GM21367 (cell line): Measurements from ENCODE around the gene VEGFB.

Source experiments
- ATAC-seq: cut with Tn5 transposase; IDR thresholded peaks from one replicate; pipeline ENCODE4 v1.9.1; 2021; ENCODE audit not compliant: unreplicated experiment

The VEGFB gene

DNA sequence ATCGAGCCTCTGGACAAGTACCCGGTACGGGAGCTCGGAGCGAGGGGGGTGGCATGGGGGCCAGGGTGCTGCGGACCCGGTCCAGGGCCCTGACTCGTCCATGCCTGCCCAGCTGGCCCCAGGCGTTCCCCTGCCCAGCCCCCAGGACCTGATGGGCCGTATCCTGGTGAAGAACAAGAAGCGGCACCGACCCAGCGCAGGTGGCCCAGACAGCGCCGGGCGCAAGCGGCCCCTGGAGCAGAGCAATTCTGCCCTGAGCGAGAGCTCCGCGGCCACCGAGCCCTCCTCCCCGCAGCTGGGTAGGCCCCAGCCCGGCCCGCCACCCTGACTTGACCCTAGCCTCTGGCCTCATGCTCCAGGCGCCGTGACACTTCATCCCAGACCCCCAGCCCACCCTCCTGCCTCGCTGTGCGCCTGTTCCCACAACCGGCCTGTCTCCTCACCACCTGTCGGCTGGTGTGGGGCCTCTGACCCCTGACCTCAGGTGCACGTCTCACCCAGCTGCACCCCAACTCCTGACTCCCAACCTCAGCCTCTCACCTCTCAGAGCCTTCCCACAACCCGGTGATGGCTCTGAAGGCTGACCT, 24.7 kb downstream of the VEGFB start:
- ATAC-seq: no peak

DNA sequence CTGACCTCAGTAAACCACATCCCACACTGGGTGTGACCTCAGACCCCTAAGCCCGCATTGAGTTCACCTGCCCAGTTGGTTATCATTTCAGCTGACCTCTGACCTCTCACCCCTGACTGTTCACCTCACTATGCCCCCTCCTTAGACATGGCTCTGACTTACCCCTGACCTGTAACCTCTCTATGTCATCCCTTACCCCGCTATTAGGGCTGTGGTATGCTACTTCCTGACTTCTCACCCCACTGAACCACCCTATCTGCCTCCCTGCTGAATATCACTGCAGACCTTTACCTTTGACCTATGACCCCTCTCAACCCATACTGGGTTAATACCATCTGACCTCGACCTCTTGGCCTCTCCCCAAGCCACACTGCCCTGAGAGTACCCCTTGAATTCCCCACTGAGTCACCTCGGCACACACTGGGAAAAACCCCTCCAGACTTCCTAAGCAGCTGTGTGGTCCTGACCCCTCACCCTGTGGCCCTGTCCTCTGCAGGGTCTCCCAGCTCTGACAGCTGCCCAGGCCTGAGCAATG, 25.2 kb downstream of the VEGFB start:
- ATAC-seq: no peak

DNA sequence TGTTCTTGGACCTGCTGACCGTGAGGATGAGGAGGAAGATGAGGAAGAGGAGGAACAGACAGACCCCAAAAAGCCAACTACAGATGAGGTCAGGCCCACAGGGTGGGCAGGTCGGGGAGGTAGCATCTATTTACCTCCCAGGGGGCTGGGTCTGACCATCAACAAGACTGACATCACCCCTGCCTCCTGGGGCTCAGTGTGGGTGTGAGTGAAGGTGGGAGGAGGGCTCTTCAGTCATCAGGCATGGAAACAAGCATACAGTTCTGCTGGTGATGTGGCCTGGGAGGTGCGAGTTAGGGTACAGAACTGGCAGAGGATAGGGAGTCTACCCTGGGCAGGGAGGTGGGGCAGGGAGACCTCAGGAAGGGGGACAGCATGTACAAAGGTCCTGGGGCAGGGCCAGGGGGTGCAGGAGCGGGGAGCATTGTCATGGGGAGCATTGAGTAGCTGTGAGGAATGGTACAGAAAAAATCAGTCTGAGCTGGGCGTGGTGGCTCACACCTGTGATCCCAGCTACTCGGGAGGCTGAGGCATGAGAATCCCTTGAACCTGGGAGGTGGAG, 25.8 kb downstream of the VEGFB start:
- no peak for ATAC-seq

DNA sequence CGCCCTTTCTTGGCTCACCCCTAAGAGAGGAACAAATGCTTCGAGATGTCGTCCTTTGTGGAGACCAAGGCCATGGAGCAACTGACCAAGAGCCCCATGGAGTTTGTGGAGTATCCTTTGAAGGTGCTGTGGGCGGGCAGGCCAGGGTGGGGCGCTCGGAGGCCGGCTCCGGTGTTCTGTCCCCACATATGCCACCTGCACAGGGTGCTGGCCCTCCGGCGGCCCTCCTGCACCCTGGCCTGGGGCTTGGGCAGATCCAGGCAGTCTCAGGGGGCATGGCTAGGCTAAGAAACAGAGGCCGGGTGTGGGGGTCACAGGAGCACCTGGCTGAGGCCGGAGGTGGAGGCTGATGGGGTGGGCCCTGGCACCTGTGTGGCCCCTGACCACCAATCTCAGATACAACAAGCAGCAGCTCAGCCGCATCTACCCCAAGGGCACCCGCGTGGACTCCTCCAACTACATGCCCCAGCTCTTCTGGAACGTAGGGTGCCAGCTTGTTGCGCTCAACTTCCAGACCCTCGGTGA, 27.2 kb downstream of the VEGFB start:
- ATAC-seq: no peak

DNA sequence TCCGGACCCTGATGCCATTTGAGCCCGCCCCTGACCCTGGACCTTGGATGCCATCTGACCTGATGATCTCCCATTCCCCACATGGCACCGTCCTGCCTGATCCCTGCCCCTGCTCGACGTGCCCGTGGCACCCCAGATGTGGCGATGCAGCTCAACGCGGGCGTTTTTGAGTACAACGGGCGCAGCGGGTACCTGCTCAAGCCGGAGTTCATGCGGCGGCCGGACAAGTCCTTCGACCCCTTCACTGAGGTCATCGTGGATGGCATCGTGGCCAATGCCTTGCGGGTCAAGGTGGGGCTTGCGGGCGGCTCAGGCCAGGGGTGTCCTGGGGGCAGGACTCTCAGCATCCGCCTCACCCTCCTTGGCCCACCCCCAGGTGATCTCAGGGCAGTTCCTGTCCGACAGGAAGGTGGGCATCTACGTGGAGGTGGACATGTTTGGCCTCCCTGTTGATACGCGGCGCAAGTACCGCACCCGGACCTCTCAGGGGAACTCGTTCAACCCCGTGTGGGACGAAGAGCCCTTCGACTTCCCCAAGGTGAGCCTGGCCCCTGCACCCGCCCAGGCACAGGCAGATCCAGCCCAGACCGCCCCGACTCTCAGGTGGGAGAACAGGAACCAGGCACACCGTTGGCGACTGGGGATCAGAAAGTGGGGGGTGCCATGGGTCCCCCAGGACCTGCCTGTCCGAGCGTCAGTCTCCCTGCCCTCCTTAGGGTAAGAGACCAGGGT, 28.1 kb downstream of the VEGFB start:
- ATAC-seq: no peak

DNA sequence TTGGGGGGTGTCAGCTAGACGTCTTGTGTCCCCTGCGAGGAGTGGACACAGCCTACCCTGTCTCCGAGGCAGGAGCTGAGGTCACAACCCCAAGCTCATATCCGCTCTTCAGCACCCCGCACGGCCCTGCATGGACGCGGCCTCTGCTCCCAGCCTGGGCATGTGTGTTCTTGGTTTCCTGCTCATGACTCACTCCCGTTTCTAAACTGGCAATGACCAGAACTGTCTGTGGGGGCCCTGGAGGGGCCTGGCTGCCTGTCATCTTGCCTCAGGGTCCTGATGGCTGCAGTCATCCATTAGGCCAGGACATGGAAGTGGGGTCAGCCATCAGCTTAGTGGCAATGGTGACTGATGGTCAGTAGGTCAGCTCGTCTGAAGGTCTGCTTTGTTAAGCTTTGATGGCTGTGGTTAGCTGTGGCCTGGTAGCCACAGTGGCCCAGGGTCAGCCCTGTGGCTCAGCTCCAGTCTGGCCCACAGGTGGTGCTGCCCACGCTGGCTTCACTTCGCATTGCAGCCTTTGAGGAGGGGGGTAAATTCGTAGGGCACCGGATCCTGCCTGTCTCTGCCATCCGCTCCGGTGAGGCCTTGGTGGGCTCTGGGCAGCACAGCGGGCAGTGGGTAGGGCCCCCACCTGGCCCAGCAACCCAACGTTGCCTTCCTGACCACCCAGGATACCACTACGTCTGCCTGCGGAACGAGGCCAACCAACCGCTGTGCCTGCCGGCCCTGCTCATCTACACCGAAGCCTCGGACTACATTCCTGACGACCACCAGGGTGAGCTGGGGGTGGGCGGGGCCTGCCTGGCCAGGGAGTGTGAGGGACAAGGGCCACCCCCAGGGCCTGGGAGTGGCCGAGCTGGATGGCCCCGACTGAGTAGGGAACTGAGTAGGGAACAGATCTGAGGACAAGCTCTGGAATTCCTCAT, 28.9 kb downstream of the VEGFB start:
- ATAC-seq: no peak

DNA sequence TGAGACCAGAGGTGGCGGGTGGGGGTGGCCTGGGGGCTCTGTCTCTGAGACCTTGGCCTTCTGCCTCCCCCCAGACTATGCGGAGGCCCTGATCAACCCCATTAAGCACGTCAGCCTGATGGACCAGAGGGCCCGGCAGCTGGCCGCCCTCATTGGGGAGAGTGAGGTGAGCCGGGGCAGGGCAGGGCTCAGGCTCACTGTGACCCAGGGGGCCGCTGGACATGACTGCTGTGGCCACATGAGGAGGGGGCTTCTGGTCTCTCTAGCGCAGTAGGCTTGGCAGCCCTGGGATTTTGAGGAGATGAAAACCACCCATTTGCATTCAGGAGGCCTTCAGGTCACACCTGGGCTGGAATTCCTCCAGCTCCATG, 29.5 kb downstream of the VEGFB start:
- no peak for ATAC-seq

DNA sequence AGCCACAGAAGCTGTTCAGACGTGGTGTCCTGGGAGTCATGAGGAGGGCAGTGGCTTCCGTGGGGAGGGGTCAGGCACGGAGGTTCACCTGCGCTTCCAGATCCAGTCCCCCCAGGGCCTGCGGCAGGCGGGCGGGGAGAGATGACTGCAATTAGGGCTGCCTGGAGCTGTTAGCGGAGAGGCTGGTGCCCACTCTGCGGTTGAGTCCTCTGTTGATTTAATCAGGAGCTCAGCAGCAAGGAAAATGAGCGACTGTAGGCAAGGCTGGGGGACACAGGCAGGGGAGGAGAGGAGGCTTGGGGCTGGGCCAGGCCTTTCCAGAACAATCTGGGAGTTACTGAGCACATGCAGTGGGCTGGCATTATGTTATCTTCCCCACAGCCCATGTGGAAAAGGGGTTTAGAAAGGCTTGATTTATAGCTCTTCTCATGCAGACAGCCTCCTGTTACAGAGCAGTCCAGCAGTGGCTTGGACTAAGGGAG, 30.0 kb downstream of the VEGFB start:
- ATAC-seq: no peak

DNA sequence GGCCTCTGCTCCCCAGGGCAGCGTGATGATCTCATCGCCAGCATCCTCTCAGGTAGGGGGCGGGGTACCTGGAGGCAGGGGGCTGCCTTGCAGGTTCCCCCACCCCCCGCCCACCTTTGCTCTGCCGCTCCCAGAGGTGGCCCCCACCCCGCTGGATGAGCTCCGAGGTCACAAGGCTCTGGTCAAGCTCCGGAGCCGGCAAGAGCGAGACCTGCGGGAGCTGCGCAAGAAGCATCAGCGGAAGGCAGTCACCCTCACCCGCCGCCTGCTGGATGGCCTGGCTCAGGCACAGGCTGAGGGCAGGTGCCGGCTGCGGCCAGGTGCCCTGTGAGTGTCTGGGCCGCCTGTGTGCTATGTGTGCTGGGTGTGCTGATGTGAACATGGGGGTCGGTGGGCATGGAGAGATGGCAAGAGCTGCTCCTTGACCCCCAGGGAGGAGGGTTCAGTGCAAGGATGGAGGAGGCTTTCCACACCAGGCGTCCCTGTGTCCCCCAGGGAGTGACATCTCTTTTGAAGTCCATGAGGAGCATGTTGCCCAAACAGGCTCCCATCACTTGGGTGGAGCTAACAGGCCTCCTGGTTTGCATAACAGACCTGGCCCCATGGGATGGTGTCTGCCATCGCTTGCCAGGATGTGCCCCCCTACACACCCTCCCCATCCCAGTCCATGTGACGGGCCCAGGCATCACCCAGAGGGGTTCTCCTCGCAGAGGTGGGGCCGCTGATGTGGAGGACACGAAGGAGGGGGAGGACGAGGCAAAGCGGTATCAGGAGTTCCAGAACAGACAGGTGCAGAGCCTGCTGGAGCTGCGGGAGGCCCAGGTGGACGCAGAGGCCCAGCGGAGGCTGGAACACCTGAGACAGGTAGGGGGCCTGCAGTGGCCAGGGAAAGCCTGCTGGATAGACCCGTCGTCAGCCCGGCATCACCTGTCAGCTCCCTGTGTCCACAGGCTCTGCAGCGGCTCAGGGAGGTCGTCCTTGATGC, 31.1 kb downstream of the VEGFB start:
- no peak for ATAC-seq

DNA sequence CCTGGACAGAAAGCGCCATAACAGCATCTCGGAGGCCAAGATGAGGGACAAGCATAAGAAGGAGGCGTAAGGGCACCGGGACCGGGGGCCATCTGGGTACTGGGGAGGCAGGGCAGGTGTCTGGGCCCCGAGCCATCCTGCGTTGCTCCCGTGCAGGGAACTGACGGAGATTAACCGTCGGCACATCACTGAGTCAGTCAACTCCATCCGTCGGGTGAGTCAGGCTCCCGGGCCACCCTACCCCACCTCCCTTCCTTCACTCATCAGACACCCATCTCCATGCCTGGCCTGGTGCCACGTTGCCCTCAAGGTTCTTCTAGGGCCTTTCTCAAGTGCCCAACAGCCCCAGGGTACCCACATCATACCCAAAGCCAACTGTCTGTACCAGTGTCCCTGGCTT, 32.0 kb downstream of the VEGFB start:
- ATAC-seq: no peak

DNA sequence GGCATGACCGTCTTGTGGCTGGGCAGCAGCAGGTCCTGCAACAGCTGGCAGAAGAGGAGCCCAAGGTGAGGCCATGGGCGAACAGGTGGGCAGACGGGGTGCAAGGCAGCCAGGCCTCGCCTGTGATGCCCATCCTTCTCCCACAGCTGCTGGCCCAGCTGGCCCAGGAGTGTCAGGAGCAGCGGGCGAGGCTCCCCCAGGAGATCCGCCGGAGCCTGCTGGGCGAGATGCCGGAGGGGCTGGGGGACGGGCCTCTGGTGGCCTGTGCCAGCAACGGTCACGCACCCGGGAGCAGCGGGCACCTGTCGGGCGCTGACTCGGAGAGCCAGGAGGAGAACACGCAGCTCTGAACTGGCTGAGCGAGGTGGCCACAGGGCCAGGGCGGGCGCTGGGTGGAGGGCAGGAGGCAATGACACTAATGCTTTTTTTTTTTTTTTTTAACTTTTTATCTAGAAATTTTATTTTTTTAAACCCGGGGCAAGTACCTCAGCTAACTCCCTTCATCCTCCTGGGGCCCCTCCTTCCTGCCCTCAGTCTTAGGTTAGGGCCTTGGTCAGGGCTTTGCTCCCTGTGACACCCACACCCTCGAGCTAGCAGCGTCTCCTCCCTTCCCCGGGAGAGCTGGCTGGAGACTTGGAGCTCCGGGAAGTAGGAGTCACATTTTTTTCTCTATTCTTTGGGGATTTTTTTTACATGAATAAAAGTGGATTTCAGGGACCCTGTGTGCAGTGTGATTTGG, 33.0 kb downstream of the VEGFB start:
- ATAC-seq: no peak

DNA sequence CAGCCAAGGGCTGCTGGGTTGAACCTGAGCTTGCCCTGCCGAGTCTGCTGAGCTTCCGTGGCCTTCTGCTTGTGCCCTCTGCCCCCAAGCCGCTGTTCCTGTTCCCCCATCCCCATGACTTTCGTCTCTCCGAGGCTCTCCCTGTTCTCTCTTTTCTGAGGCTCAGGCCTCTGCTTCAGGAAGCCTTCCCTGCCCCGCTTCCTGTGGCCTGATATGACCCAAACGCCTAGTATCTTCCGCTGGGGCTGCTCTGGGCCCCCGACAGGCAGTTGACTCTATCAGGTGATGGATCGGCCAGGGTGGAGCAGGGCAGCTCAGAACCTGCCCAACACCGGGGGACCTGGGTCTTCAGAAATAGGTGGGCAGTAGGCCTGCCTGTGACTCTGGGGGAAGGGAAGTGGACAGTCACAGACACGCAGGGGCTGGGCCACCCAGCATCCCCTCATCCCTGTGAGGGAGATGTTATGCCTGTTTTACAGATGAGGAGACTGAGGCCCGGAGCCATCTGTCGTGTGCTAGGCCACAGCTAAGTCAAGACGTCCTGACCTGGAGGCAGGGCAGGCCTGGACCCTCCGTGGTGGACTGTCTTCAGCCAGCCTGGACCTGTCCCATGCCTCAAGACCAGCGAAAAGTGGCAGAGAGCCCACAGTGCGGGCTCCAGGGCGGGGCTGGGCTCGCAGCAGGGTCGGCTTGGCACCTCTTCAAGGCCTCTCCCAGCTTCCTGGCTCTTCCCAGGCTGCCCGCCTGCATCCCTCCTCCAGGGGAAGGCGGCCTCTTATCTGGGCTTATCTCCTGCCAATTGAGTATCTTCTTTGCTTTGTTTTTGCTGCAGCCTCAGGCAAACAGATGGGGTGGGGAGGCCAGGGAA, 33.9 kb downstream of the VEGFB start:
- no peak for ATAC-seq

DNA sequence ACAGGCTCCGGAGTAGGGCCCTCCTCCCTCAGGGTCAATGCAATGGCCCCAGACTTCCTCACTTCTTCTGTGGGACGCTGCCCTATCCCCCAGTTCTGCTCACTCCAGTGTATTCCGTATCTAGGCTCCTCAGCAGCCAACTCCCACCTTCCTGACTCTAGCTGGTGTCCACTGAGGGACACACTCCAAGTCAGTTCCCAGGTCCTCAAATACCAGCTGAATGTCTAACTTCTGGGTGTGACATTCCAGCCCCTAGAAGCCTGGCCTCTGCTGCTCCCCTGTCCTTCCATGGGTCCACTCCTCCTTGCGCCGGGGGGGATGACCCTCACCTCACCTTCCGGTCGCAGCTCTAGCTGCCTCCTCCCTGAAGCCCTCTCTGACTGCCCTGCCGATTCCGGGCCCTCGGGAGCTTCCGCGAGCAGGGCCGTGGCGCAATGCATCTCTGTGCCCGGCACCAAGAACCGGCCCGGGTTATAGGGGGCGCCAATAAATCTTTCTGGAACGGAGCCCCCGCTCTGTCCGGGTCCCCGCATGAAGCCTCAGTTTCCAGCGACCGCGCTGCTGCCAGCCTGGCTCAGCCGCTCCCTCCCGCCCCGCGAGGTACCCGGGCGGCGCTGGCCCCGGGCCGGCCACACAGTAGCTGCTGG, 34.6 kb downstream of the VEGFB start:
- ATAC-seq: peak; percentile 14

DNA sequence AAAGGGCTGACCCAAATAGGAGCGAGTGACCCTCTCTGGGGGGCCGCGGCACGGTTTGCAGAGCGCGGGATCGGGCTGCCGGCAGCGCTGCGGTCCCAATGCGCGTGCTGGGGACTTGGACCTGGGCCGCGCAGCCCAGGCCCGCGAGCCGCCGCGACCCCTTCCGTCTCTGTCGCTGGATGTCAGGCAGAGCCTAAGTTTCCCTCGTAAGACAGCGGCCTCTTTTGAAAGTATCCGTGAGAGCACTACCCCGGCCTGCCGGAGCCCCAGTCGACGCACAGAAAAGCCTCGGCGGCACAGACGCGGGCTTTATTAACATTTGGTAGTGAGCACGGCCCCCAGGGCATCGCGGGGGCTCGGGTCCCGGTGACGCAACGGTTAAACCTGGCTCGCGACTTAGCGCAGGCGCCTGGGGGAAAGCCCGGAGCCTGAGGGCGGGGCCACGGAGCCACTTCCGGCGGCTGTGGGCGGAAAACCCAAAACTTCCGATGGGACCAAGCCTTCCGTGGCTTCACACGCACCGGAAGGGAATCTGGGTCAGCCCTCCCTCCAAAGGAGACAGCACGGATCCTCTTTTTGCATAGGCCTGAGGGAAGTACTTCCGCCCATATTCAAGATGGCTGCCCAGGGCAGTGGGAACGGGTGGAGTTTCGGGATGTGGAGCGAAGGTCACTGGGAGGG, 35.3 kb downstream of the VEGFB start:
- peak; percentile 43 for ATAC-seq

DNA sequence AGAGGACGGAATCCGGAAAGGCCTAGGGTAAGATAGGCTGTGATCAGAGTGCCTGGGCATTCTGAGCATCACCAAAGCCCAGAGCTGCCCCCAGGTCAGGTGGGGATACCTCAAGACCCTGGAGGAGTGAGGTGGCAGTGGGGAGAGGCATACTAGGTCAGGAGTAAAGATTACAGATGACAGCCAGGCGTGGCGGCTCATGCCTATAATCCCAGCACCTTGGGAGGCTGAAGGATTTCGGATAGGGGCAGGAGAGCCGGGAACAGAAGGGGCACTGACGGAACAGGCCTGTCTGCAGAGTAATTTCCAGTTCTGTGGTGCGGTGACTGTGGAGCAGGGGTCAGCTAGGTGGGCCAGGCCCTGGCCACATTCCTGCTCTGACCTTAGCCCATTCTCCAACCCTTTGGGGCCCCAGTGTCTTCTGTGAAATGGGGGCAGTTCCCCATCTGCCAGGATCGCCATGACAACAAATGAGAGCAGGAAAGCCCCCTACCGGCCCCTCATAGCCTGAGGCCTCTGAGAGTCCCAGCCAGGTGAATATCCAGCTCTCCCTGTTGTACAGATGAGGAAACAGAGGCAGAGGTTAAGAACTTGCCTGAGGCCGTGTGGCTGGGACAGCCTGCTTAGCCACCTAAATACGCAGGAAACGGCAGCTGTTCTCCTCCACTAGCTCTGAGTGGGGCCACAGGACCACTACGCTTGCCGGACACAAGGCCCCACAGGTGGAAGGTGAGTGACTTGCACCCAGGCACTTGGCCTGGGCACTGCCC, 40.8 kb downstream of the VEGFB start:
- no peak for ATAC-seq

DNA sequence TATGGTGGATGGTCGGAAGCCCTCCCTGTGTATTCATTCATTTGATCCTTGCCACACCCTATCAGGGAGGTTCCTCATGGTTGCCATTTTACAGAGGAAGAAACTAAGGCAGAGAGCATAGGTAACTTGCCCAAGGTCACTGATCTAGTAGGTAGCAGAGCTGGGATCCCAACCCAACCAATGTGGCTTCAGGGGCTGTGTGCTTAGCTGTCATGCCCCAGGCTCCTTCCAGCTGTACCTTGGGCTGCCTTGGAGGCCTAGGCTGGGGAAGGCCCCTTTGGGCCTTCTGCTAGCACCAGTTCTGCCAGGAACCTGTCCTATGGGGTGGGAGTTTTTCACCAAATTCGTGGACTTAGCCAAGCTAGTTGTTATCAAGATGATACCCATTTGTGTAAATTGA, 41.5 kb downstream of the VEGFB start:
- ATAC-seq: no peak
